ENCODE data around the gene NALCN.
"Not testable (repeated sequence)": the region's sequence is repeated elsewhere in the genome, so short reads cannot be mapped to it uniquely, and the experiment has no call there.

NALCN gene

GRCh38 chr13:101341464-101341863, 74.8 kb downstream of the NALCN start:
- no peak for DNase-seq (ENCODE audit: low spot score)

- no peak for DNase-seq (ENCODE audit: low spot score)
Measured at GRCh38 chr13:101339202-101339601, 77.1 kb downstream of the NALCN start.

GRCh38 chr13:101332583-101332982, 83.7 kb downstream of the NALCN start:
- no peak for DNase-seq (ENCODE audit: low spot score)

GRCh38 chr13:101331731-101332130, 84.6 kb downstream of the NALCN start:
- no peak for DNase-seq (ENCODE audit: low spot score)

- DNase-seq (ENCODE audit: low spot score) = no peak
Measured at GRCh38 chr13:101327871-101328270, 88.4 kb downstream of the NALCN start.

- no peak for DNase-seq (ENCODE audit: low spot score)
Measured at GRCh38 chr13:101326710-101327109, 89.6 kb downstream of the NALCN start.

- no peak for DNase-seq (ENCODE audit: low spot score)
Measured at GRCh38 chr13:101325423-101325822, 90.9 kb downstream of the NALCN start.

GRCh38 chr13:101323601-101324000, 92.7 kb downstream of the NALCN start:
- no peak for DNase-seq (ENCODE audit: low spot score)

- DNase-seq (ENCODE audit: low spot score) = no peak
Measured at GRCh38 chr13:101317986-101318523, 98.3 kb downstream of the NALCN start.

- not testable (repeated sequence) for DNase-seq (ENCODE audit: low spot score)
Measured at GRCh38 chr13:101313479-101313878, 102.8 kb downstream of the NALCN start.

- DNase-seq (ENCODE audit: low spot score) = no peak
Measured at GRCh38 chr13:101309014-101309619, 107.2 kb downstream of the NALCN start.

GRCh38 chr13:101308247-101309013, 107.9 kb downstream of the NALCN start:
- no peak for DNase-seq (ENCODE audit: low spot score)

- no peak for DNase-seq (ENCODE audit: low spot score)
Measured at GRCh38 chr13:101307181-101307701, 109.1 kb downstream of the NALCN start.

- DNase-seq (ENCODE audit: low spot score) = no peak
Measured at GRCh38 chr13:101306773-101307172, 109.5 kb downstream of the NALCN start.

GRCh38 chr13:101305981-101306411, 110.3 kb downstream of the NALCN start:
- no peak for DNase-seq (ENCODE audit: low spot score)

GRCh38 chr13:101303521-101303920, 112.8 kb downstream of the NALCN start:
- no peak for DNase-seq (ENCODE audit: low spot score)

GRCh38 chr13:101301053-101301452, 115.3 kb downstream of the NALCN start:
- no peak for DNase-seq (ENCODE audit: low spot score)

GRCh38 chr13:101300531-101300930, 115.8 kb downstream of the NALCN start:
- no peak for DNase-seq (ENCODE audit: low spot score)

GRCh38 chr13:101298517-101298916, 117.8 kb downstream of the NALCN start:
- no peak for DNase-seq (ENCODE audit: low spot score)

- no peak for DNase-seq (ENCODE audit: low spot score)
Measured at GRCh38 chr13:101297794-101298193, 118.5 kb downstream of the NALCN start.

GRCh38 chr13:101292711-101293110, 123.6 kb downstream of the NALCN start:
- DNase-seq (ENCODE audit: low spot score) = no peak

- no peak for DNase-seq (ENCODE audit: low spot score)
Measured at GRCh38 chr13:101291646-101292515, 124.4 kb downstream of the NALCN start.

All from germinal center (tissue), 1 donor.